Kidney epithelial cell (primary cell): Measurements from ENCODE around the gene FABP3. TPM values are rescaled to one million over a fixed set of nuclear protein-coding genes. Genes with fewer than 3 reads are reported as not detected.

Experiments
- DNase-seq: peaks from one replicate; pipeline ENCODE4 v3.0.0-alpha.2; 2010; ENCODE audit warnings: low read depth
- H3K27me3 ChIP-seq: 2 replicates; pipeline ENCODE4 v1.6.0; 2011; ENCODE audit warnings: low read length; ENCODE audit not compliant: control insufficient read depth, insufficient read depth
- H3K36me3 ChIP-seq: 2 replicates; pipeline ENCODE4 v1.5.1; 2011; ENCODE audit warnings: low read length; ENCODE audit not compliant: control insufficient read depth, insufficient read depth
- H3K4me3 ChIP-seq: 2 replicates; pipeline ENCODE4 v1.5.1; 2011; ENCODE audit warnings: low read depth, mild to moderate bottlenecking, control low read depth, low read length
- total RNA-seq: library from RNA; depleted of rRNA; stranded (reverse); fragments of >200 nt; gene quantifications from 2 replicates; pipeline ENCODE4 v1.2.3, GENCODE V29; 2015
- TF ChIP-seq, protein P1 (sequence below): IDR thresholded peaks from 2 replicates; pipeline ENCODE4 v1.5.1; 2011; ENCODE audit warnings: mild to moderate bottlenecking, moderate library complexity, low read length, control low read depth, inconsistent platforms; ENCODE audit not compliant: insufficient read depth, poor library complexity, severe bottlenecking

FABP3 gene
- total RNA-seq, 1 donor from 2014 or later, result 2.1 TPM

DNA sequence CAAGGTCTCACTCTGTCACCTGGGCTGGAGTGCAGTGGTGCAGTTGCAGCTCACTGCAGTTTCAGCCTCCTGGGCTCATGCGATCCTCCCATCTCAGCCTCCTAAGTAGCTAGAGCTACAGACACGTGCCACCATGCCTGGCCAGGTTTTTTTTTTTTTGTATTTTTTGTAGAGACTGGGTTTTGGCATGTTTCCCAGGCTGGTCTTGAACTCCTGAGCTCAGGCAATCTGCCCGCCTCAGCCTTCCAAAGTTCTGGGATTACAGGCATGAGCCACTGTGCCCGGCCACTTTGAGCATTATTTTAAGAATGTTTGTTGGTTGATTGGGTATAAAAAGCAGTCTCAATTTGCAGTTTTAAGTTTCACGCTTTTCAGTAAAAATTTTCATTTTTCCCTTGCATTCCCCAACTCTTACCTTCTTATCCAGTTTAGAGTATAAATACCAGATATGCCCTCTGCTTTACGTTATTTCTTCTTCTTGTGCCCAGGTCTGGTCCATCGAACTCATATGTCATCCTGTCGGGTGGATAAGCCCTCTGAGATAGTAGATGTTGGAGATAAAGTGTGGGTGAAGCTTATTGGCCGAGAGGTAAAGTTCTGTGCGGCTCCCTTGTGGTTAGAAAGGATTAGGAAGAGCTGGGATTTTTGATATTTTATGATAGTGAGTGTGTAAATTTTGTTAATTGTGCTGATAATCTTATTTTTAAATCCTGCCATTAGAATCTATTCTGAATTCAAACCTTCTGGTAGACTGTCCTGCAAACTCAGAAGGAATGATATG lies 36.0 kb downstream of the FABP3 start:
- no peak for DNase-seq
- H3K36me3 ChIP-seq, result no peaks in the 10 kb centered on the region
- TF ChIP-seq, protein P1, sequence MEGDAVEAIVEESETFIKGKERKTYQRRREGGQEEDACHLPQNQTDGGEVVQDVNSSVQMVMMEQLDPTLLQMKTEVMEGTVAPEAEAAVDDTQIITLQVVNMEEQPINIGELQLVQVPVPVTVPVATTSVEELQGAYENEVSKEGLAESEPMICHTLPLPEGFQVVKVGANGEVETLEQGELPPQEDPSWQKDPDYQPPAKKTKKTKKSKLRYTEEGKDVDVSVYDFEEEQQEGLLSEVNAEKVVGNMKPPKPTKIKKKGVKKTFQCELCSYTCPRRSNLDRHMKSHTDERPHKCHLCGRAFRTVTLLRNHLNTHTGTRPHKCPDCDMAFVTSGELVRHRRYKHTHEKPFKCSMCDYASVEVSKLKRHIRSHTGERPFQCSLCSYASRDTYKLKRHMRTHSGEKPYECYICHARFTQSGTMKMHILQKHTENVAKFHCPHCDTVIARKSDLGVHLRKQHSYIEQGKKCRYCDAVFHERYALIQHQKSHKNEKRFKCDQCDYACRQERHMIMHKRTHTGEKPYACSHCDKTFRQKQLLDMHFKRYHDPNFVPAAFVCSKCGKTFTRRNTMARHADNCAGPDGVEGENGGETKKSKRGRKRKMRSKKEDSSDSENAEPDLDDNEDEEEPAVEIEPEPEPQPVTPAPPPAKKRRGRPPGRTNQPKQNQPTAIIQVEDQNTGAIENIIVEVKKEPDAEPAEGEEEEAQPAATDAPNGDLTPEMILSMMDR, result no peak
- H3K27me3 ChIP-seq, result no peaks in the 10 kb centered on the region
- no peak overlapping the region for H3K4me3 ChIP-seq

DNA sequence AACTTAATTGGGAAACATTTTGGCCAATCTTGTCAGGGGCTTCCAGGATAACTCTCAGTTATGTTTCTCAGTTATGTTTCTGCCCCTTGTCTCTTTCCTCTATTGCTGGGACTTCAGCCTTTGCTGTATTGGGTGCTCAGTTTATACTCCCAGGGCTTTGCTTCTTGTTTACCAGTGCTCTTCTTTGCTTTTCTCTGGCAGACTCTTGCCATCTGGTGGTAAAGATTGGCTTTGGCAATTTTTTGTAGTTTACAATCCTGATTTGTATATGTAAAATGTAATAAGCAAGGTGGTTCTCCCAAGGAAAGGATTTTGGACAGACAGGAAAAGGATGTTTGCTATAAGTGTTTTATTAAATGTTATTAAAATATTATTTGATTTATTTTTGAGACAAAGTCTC lies 37.9 kb downstream of the FABP3 start:
- H3K4me3 ChIP-seq, result no peak overlapping the region
- DNase-seq, result no peak
- H3K27me3 ChIP-seq, result no peaks in the 10 kb centered on the region
- no peaks in the 10 kb centered on the region for H3K36me3 ChIP-seq
- TF ChIP-seq, protein P1, result peak; percentile 39

DNA sequence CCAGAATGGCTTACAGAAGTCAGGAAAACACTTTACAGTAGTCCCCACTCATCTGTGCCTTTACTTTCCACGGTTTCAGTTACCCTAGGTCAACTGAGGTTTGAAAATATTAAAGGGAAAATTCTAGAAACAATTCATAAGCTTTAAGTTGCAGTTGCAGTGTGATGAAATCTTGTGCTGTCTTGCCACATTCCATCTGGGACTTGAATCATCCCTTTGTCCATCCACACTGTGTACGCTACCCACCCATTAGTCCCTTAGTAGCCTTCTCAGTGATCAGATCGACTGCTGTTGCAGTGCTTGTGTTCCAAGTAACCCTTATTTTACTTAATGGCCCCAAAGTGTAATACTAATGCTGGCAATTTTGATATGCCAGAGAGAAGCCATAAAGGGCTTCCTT lies 45.5 kb downstream of the FABP3 start:
- no peaks in the 10 kb centered on the region for H3K27me3 ChIP-seq
- no peak overlapping the region for H3K4me3 ChIP-seq
- TF ChIP-seq, protein P1, result no peak
- no peaks in the 10 kb centered on the region for H3K36me3 ChIP-seq
- DNase-seq, result no peak

DNA sequence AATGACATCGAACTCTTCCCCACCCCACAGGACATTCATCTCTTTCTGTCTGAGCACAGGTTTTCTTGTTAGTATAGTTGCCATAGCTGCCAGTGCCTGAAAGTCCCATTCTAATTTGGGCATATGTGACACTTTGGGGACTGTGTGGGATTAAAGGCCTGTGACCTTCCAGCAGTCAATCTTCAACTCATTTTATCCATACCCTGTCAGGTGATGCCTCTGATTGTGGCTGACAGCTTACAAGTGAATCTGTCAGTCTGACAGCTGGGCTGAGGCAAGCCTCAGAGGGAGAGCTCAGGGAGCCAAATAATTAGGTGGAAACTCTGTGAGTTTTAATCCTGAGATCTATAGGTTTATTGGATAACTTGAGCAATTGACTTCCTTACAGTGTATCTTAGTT lies 46.4 kb downstream of the FABP3 start:
- H3K4me3 ChIP-seq, result no peak overlapping the region
- no peak for DNase-seq
- no peaks in the 10 kb centered on the region for H3K27me3 ChIP-seq
- TF ChIP-seq, protein P1, result no peak
- no peaks in the 10 kb centered on the region for H3K36me3 ChIP-seq

DNA sequence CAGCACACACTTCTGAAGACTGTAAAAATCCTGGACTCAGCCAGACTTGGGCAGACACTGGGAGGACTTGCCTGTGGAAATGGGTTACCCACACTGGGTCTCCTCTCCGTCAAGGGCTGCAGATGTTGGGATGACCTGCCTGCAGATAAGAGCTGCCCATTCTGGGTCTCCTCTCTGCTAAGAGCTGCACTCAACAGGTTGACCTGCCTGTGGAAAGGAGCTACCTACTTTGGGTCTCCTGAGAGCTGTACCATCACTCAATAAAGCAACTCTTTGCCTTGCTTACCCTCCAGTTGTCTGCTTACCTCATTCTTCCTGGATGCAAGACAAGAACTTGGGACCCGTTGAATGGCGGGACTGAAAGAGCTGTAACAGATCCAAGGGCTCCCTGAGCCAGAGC lies 47.9 kb downstream of the FABP3 start:
- Histone ChIP-seq H3K36me3 (no peaks in the 10 kb centered on the region), H3K27me3 (no peaks in the 10 kb centered on the region), H3K4me3 (no peak overlapping the region)
- DNase-seq, result no peak
- TF ChIP-seq, protein P1, result no peak

DNA sequence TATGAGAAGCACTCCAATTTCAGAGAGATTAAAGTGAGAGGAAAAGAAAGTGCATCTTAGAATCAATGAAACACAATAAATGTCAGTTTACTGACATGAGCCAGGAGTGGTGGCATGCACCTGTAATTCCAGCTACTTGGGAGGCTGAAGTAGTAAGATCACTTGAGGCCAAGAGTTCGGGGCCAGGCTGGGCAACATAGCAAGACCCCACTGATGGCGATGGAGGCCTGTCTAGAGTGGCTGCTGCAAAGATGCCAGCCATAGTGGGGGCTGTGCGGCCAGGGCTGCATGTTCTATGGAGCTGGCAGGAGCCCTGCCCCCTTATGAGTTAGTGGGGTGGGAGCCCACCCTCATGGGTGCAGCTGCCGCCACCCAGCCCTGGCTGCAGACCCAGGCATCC lies 48.8 kb downstream of the FABP3 start:
- TF ChIP-seq, protein P1, result no peak
- no peaks in the 10 kb centered on the region for H3K36me3 ChIP-seq
- H3K27me3 ChIP-seq, result no peaks in the 10 kb centered on the region
- H3K4me3 ChIP-seq, result no peak overlapping the region
- DNase-seq, result no peak
